ENCODE results near the gene HOXB6. TPM values are rescaled to one million over a fixed set of nuclear protein-coding genes. Genes with fewer than 3 reads are reported as not detected.

HOXB6 gene
- total RNA-seq, 5 donors from 2014 or later (not counting 1 experiment from before 2014, with no cell fraction given), result 0.16 to 0.33 TPM; not detected in 3

- peak overlapping the region; percentile 60 to 82 (median 74) for H3K4me3 Mint-ChIP-seq
- peaks cover 90 to 92% of the 10 kb centered on the region in 2 donors for H3K27me3 Mint-ChIP-seq
- H3K27ac Mint-ChIP-seq, result peak overlapping the region in 1 of 2 donors; percentile 85
- no peaks in the 10 kb centered on the region for H3K36me3 ChIP-seq (ENCODE audit: control insufficient read depth in 2 of 2, extremely low read depth in 1 of 2, insufficient read depth in 1 of 2, low read length in 1 of 2)
- DNase-seq (no peak), ATAC-seq (replicated peaks in 1 of 4) (no peak)
- ChIA-PET CTCF (interaction anchor here (0.6 to 1.0 kb wide), 2 partner anchors 22 to 482 kb away, joined by 3 to 16 read pairs; no protein-coding TSS in a partner anchor), POLR2A (no interaction called here)
- peak overlapping the region; percentile 41 to 64 for H3K4me3 ChIP-seq (ENCODE audit: control insufficient read depth in 1 of 2, extremely low read depth in 1 of 2, low read length in 1 of 2)
- WGBS (ENCODE audit: insufficient coverage), result 15% methylated on average over 13 of the region's 26 CpGs
- H3K4me1 Mint-ChIP-seq, result peaks cover 44 to 53% (median 52%) of the 10 kb centered on the region in 3 donors
- no peaks in the 10 kb centered on the region for H3K9me3 ChIP-seq
- H3K9me3 Mint-ChIP-seq, result no peaks in the 10 kb centered on the region
- peaks cover 10 to 60% of the 10 kb centered on the region in 2 experiments for H3K4me1 ChIP-seq (ENCODE audit: control insufficient read depth in 1 of 2, extremely low read depth in 1 of 2, insufficient read depth in 2 of 2, low read length in 2 of 2)
- no peaks in the 10 kb centered on the region for H3K36me3 Mint-ChIP-seq
- peaks cover 12 to 93% of the 10 kb centered on the region in 2 experiments for H3K27me3 ChIP-seq (replicated peaks in 1 of 2; ENCODE audit: control insufficient read depth in 2 of 2, extremely low read depth in 1 of 2, insufficient read depth in 2 of 2, low read length in 1 of 2)
- H3K27ac ChIP-seq (ENCODE audit: low read length), result no peak overlapping the region
Measured at GRCh38 chr17:48596735-48597527, 7.9 kb downstream of the HOXB6 start.

GRCh38 chr17:48596000-48596734, 8.6 kb downstream of the HOXB6 start:
- Histone ChIP-seq H3K27me3 (replicated peaks in 1 of 2; ENCODE audit: control insufficient read depth in 2 of 2, extremely low read depth in 1 of 2, insufficient read depth in 2 of 2, low read length in 1 of 2) (peaks cover 12 to 92% of the 10 kb centered on the region in 2 experiments), H3K27ac (ENCODE audit: low read length) (no peak overlapping the region), H3K9me3 (no peaks in the 10 kb centered on the region), H3K36me3 (ENCODE audit: control insufficient read depth in 2 of 2, extremely low read depth in 1 of 2, insufficient read depth in 1 of 2, low read length in 1 of 2) (no peaks in the 10 kb centered on the region), H3K4me1 (ENCODE audit: control insufficient read depth in 1 of 2, extremely low read depth in 1 of 2, insufficient read depth in 2 of 2, low read length in 2 of 2) (peaks cover 8 to 54% of the 10 kb centered on the region in 2 experiments), H3K4me3 (ENCODE audit: control insufficient read depth in 1 of 2, extremely low read depth in 1 of 2, low read length in 1 of 2) (peak overlapping the region; percentile 16 to 64)
- Mint-ChIP-seq H3K4me1 (peaks cover 43 to 53% (median 48%) of the 10 kb centered on the region in 3 donors), H3K4me3 (peak overlapping the region; percentile 60 to 82 (median 74)), H3K27me3 (peaks cover 91 to 92% of the 10 kb centered on the region in 2 donors), H3K36me3 (no peaks in the 10 kb centered on the region), H3K27ac (peak overlapping the region in 1 of 2 donors; percentile 85), H3K9me3 (no peaks in the 10 kb centered on the region)
- POLR2A ChIA-PET, result no interaction called here
- peak; percentile 24 to 43 (median 26) for ATAC-seq (replicated peaks in 1 of 4)
- DNase-seq, result peak in 5 of 35 experiments; percentile 26 to 51 (median 41)
- CTCF ChIA-PET, result interaction anchor here (0.6 to 1.0 kb wide), 4 partner anchors 23 to 481 kb away, joined by 3 to 16 read pairs (median 4); no protein-coding TSS in a partner anchor
- 24% methylated on average over 52 of the region's 54 CpGs for WGBS (ENCODE audit: insufficient coverage)

- WGBS (ENCODE audit: insufficient coverage), result 83% methylated on average over 2 of the region's 25 CpGs
- Histone ChIP-seq H3K36me3 (ENCODE audit: control insufficient read depth in 2 of 2, extremely low read depth in 1 of 2, insufficient read depth in 1 of 2, low read length in 1 of 2) (no peaks in the 10 kb centered on the region), H3K4me1 (ENCODE audit: control insufficient read depth in 1 of 2, extremely low read depth in 1 of 2, insufficient read depth in 2 of 2, low read length in 2 of 2) (peaks cover 8 to 54% of the 10 kb centered on the region in 2 experiments), H3K27ac (ENCODE audit: low read length) (no peak overlapping the region), H3K27me3 (replicated peaks in 1 of 2; ENCODE audit: control insufficient read depth in 2 of 2, extremely low read depth in 1 of 2, insufficient read depth in 2 of 2, low read length in 1 of 2) (peaks cover 12 to 94% of the 10 kb centered on the region in 2 experiments), H3K4me3 (ENCODE audit: control insufficient read depth in 1 of 2, extremely low read depth in 1 of 2, low read length in 1 of 2) (no peak overlapping the region), H3K9me3 (no peaks in the 10 kb centered on the region)
- ATAC-seq (replicated peaks in 1 of 4) (no peak), DNase-seq (no peak)
- Mint-ChIP-seq H3K4me3 (peak overlapping the region in 2 of 3 donors; percentile 17 to 38), H3K27me3 (peaks cover 89 to 91% of the 10 kb centered on the region in 2 donors), H3K27ac (peak overlapping the region in 1 of 2 donors; percentile 71), H3K9me3 (no peaks in the 10 kb centered on the region), H3K4me1 (peaks cover 43 to 53% (median 48%) of the 10 kb centered on the region in 3 donors), H3K36me3 (no peaks in the 10 kb centered on the region)
- CTCF ChIA-PET, result interaction anchor here (0.6 to 1.1 kb wide), 5 partner anchors 34 to 287 kb away, joined by 3 to 6 read pairs (median 3); no protein-coding TSS in a partner anchor
- POLR2A ChIA-PET, result no interaction called here
Measured at GRCh38 chr17:48595278-48595999, 9.3 kb downstream of the HOXB6 start.

DNA sequence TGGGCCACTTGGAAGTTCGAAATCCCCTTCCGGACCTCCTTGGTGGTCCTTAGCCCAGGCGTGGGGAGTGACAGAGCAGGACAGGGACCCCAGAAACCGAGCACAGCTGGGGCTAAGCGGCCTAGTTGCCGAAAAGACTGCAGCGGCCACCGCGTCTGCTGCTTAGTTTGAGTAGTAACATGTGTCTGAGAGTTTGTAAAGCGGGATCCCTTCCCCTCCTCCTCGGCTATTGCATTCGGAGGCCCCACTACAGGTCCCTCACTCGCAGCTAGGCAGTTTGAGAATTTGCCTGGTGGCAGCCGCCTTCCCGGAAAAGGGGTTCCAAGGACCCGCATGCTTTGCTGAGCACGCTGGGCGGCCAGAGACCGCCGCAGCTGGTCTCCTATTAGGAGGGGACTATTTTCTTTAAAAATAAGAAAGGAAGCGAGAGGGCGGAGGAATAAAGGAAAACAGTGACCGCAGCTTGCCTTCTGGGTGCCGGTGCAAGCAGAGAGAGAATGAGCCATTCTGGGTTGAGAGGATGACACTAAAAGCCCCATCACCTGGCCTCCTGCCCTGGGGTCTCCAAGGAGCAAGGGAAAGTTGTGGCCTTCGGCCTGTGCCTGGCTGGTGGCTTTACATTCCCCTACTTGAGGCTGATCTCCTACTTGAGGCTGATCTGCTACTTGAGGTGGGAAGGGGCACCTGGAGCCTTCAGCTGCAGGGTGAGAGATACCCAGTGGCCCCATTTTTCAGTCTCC, 10.1 kb downstream of the HOXB6 start:
- H3K4me1 Mint-ChIP-seq, result peaks cover 46 to 53% (median 48%) of the 10 kb centered on the region in 3 donors
- WGBS (ENCODE audit: insufficient coverage), result 78% methylated on average over 11 of the region's 25 CpGs

GRCh38 chr17:48593840-48594537, 10.8 kb downstream of the HOXB6 start:
- H3K4me3 Mint-ChIP-seq, result peak overlapping the region; percentile 70 to 82 (median 76)
- POLR2A ChIA-PET, result no interaction called here
- peaks cover 47 to 53% (median 48%) of the 10 kb centered on the region in 3 donors for H3K4me1 Mint-ChIP-seq
- Histone ChIP-seq H3K27ac (ENCODE audit: low read length) (no peak overlapping the region), H3K4me3 (ENCODE audit: control insufficient read depth in 1 of 2, extremely low read depth in 1 of 2, low read length in 1 of 2) (peak overlapping the region; percentile 15 to 43), H3K36me3 (ENCODE audit: control insufficient read depth in 2 of 2, extremely low read depth in 1 of 2, insufficient read depth in 1 of 2, low read length in 1 of 2) (no peaks in the 10 kb centered on the region), H3K4me1 (ENCODE audit: control insufficient read depth in 1 of 2, extremely low read depth in 1 of 2, insufficient read depth in 2 of 2, low read length in 2 of 2) (peaks cover 8 to 54% of the 10 kb centered on the region in 2 experiments), H3K27me3 (replicated peaks in 1 of 2; ENCODE audit: control insufficient read depth in 2 of 2, extremely low read depth in 1 of 2, insufficient read depth in 2 of 2, low read length in 1 of 2) (peaks cover 3 to 92% of the 10 kb centered on the region in 2 experiments), H3K9me3 (no peaks in the 10 kb centered on the region)
- CTCF ChIA-PET, result interaction anchor here (0.6 to 3.1 kb wide), 25 partner anchors 19 to 334 kb away, joined by 3 to 63 read pairs (median 4); partner anchors contain the start of gene HOXB8 (in 1 of the 2)
- no peak overlapping the region for H3K27ac Mint-ChIP-seq
- ATAC-seq (replicated peaks in 1 of 4), result peak; percentile 58 to 73 (median 64)
- 21% methylated on average over 32 of the region's 37 CpGs for WGBS (ENCODE audit: insufficient coverage)
- no peaks in the 10 kb centered on the region for H3K9me3 Mint-ChIP-seq
- no peaks in the 10 kb centered on the region for H3K36me3 Mint-ChIP-seq
- peaks cover 87 to 88% of the 10 kb centered on the region in 2 donors for H3K27me3 Mint-ChIP-seq
- DNase-seq, result peak; percentile 52 to 90 (median 75)

More for the DNA sequence above, 10.1 kb downstream of the HOXB6 start:
- H3K27me3 ChIP-seq (replicated peaks in 1 of 2; ENCODE audit: control insufficient read depth in 2 of 2, extremely low read depth in 1 of 2, insufficient read depth in 2 of 2, low read length in 1 of 2), result peaks cover 8 to 94% of the 10 kb centered on the region in 2 experiments
- no peak overlapping the region for H3K27ac ChIP-seq (ENCODE audit: low read length)
- ChIA-PET CTCF (interaction anchor here (0.7 to 3.1 kb wide), 5 partner anchors 21 to 331 kb away, joined by 3 to 63 read pairs (median 5); partner anchors contain the start of gene HOXB8 (in 1 of the 2)), POLR2A (no interaction called here)
- H3K36me3 ChIP-seq (ENCODE audit: control insufficient read depth in 2 of 2, extremely low read depth in 1 of 2, insufficient read depth in 1 of 2, low read length in 1 of 2), result no peaks in the 10 kb centered on the region
- H3K27me3 Mint-ChIP-seq, result peaks cover 89 to 91% of the 10 kb centered on the region in 2 donors
- peaks cover 8 to 54% of the 10 kb centered on the region in 2 experiments for H3K4me1 ChIP-seq (ENCODE audit: control insufficient read depth in 1 of 2, extremely low read depth in 1 of 2, insufficient read depth in 2 of 2, low read length in 2 of 2)
- H3K4me3 ChIP-seq (ENCODE audit: control insufficient read depth in 1 of 2, extremely low read depth in 1 of 2, low read length in 1 of 2), result no peak overlapping the region
- no peaks in the 10 kb centered on the region for H3K9me3 ChIP-seq
- peak overlapping the region in 1 of 3 donors; percentile 82 for H3K4me3 Mint-ChIP-seq
- H3K27ac Mint-ChIP-seq, result no peak overlapping the region
- H3K36me3 Mint-ChIP-seq, result no peaks in the 10 kb centered on the region
- DNase-seq (no peak), ATAC-seq (replicated peaks in 1 of 4) (no peak)
- no peaks in the 10 kb centered on the region for H3K9me3 Mint-ChIP-seq

All from T-cell (primary cell).